ENCODE data around the gene FAM168B. TPM values are rescaled to one million over a fixed set of nuclear protein-coding genes. Genes with fewer than 3 reads are reported as not detected.

FAM168B gene
- total RNA-seq, 2 donors from 2014 or later: 61.5 to 69.9 TPM

Other genes with a start within 250 kb of the FAM168B start
- 10 to 100 TPM; 49.1 to 81.2 TPM for gene PLEKHB2, start 11.9 kb upstream of the FAM168B start, total RNA-seq
- gene POTEE, start 116.1 kb upstream of the FAM168B start, total RNA-seq: under 1 TPM; 0.60 to 0.66 TPM